ENCODE results near the gene PSTPIP2. TPM values are rescaled to one million over a fixed set of nuclear protein-coding genes. Genes with fewer than 3 reads are reported as not detected.
A peak's percentile ranks its signal among the peaks of the same experiment; 100 is the strongest.

Gene PSTPIP2
- total RNA-seq, 1 experiment from 2014 or later, result 3.3 TPM

DNA sequence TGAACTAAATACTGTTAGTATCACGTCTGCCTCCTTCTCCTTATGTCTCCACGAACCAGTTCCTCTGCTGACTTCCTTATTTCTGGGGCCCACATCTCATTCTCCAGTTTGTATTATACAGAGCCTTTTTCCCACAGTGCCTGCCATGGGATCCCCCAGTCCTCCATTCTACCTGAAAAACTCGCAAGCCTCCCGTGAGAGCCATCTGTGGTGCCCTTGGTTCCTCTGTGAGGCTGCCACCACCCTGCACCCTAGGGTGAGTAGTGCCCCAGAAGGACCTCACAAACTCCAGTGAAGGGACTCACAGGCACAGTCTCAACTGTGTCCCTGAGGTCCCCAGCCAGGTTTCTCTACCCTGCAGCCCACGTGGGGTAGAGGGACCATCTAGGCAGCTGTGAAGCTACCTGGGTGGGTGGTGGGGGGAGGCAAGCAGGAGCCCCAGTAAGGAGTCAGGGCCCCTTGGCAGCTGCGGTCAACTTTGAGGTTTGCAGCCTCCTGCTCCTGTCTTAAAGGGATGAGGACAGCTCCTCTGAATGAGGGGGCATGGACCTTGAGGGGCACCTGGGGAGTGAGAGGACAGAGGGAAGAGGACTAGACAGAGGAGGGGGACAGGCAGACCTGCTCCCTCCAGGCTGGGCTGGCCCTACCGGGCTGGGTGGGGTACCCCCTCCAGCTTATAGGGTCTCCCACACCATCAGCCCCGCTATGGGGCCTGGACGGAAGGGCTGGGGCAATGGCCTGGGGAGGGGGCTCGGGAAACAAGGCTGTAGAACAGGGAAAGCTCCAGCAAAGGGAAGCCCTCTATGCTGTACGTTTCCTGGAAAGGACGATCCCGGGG is 1.0 kb downstream of the PSTPIP2 start:
- H3K27me3 ChIP-seq (ENCODE audit: insufficient read depth, low read length), result peaks cover 5% of the 10 kb centered on the region
- peak overlapping the region; percentile 76 for H3K14ac ChIP-seq (ENCODE audit: insufficient read depth, low read length)
- WGBS (ENCODE audit: extremely low coverage, insufficient read length, low lambda C conversion rate), result no CpG with 5 or more reads among the region's 13 CpGs
- peaks cover 10% of the 10 kb centered on the region for H3K23me2 ChIP-seq (ENCODE audit: insufficient read length, low read depth, low read length, poor library complexity, severe bottlenecking)
- H3K4me1 Mint-ChIP-seq, result peaks cover 8% of the 10 kb centered on the region in 2 experiments
- no peak overlapping the region for H4K5ac ChIP-seq (ENCODE audit: insufficient read length, low read depth, low read length)
- H2BK20ac ChIP-seq (ENCODE audit: low read depth, low read length, poor library complexity, severe bottlenecking), result no peak overlapping the region
- DNase-seq, result no peak
- H2BK5ac ChIP-seq (ENCODE audit: insufficient read length, low read length), result no peak overlapping the region
- H2BK15ac ChIP-seq (ENCODE audit: low read depth, low read length), result no peak overlapping the region
- H3K27ac Mint-ChIP-seq, result no peak overlapping the region
- no peak overlapping the region for H2BK12ac ChIP-seq (ENCODE audit: insufficient read length, low read depth, low read length)
- no peaks in the 10 kb centered on the region for H3K79me2 ChIP-seq (ENCODE audit: insufficient read depth, low read length)
- H3K27me3 Mint-ChIP-seq (ENCODE audit: low read depth), result peaks cover 30% of the 10 kb centered on the region
- no peak overlapping the region for H2BK120ac ChIP-seq (ENCODE audit: low read depth, low read length, poor library complexity, severe bottlenecking)
- H3K36me3 Mint-ChIP-seq (ENCODE audit: insufficient read depth in 1 of 3, low read depth in 3 of 3), result peaks cover 0 to 3% (median 0%) of the 10 kb centered on the region in 3 experiments; a peak in 1 of 7 replicates
- peak overlapping the region; percentile 60 to 74 for H3K4me3 Mint-ChIP-seq
- H2AK5ac ChIP-seq (ENCODE audit: insufficient read length, low read length), result no peak overlapping the region
- peak overlapping the region; percentile 78 for H3K4me2 ChIP-seq (ENCODE audit: insufficient read depth, insufficient read length, low read length)
- H3K9ac ChIP-seq (ENCODE audit: extremely low read depth, insufficient read length, low read length), result no peak overlapping the region
- no peak overlapping the region for H4K91ac ChIP-seq (ENCODE audit: insufficient read length, low read depth, low read length)
- H3K23ac ChIP-seq (ENCODE audit: insufficient read length, low read depth, low read length), result no peak overlapping the region
- H3K56ac ChIP-seq (ENCODE audit: insufficient read length, low read depth, low read length), result no peak overlapping the region
- no peak overlapping the region for H3K4ac ChIP-seq (ENCODE audit: low read depth, low read length)
- H4K8ac ChIP-seq (replicated peaks; ENCODE audit: insufficient read length, low read depth, low read length), result no peak overlapping the region
- no peak overlapping the region for H2AFZ ChIP-seq (ENCODE audit: low read length)
- TF ChIP-seq, protein P1, sequence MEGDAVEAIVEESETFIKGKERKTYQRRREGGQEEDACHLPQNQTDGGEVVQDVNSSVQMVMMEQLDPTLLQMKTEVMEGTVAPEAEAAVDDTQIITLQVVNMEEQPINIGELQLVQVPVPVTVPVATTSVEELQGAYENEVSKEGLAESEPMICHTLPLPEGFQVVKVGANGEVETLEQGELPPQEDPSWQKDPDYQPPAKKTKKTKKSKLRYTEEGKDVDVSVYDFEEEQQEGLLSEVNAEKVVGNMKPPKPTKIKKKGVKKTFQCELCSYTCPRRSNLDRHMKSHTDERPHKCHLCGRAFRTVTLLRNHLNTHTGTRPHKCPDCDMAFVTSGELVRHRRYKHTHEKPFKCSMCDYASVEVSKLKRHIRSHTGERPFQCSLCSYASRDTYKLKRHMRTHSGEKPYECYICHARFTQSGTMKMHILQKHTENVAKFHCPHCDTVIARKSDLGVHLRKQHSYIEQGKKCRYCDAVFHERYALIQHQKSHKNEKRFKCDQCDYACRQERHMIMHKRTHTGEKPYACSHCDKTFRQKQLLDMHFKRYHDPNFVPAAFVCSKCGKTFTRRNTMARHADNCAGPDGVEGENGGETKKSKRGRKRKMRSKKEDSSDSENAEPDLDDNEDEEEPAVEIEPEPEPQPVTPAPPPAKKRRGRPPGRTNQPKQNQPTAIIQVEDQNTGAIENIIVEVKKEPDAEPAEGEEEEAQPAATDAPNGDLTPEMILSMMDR (conservative IDR thresholded peaks at IDR 0.05), result no peak
- H3K18ac ChIP-seq (ENCODE audit: insufficient read length, low read depth, low read length), result no peak overlapping the region
- no peak overlapping the region for H3K27ac ChIP-seq (ENCODE audit: insufficient read length, low read depth, low read length)
- no peaks in the 10 kb centered on the region for H3K4me1 ChIP-seq (ENCODE audit: insufficient read depth, low read length)
- H4K20me1 ChIP-seq (ENCODE audit: control insufficient read depth, insufficient read depth, insufficient read length), result no peaks in the 10 kb centered on the region
- peaks cover 0 to 1% of the 10 kb centered on the region in 2 experiments; a peak in 1 of 5 replicates for H3K9me3 Mint-ChIP-seq
- H3K9me3 ChIP-seq (ENCODE audit: control insufficient read depth, low read depth, low read length), result no peaks in the 10 kb centered on the region
- H3T11ph ChIP-seq (ENCODE audit: low read length), result no peak overlapping the region
- H3K79me1 ChIP-seq (ENCODE audit: insufficient read depth, low read depth, low read length, poor library complexity, severe bottlenecking), result no peaks in the 10 kb centered on the region
